ENCODE results near the gene LMX1B.
"Not testable (repeated sequence)": the region's sequence is repeated elsewhere in the genome, so short reads cannot be mapped to it uniquely, and the experiment has no call there.

The LMX1B gene

DNA sequence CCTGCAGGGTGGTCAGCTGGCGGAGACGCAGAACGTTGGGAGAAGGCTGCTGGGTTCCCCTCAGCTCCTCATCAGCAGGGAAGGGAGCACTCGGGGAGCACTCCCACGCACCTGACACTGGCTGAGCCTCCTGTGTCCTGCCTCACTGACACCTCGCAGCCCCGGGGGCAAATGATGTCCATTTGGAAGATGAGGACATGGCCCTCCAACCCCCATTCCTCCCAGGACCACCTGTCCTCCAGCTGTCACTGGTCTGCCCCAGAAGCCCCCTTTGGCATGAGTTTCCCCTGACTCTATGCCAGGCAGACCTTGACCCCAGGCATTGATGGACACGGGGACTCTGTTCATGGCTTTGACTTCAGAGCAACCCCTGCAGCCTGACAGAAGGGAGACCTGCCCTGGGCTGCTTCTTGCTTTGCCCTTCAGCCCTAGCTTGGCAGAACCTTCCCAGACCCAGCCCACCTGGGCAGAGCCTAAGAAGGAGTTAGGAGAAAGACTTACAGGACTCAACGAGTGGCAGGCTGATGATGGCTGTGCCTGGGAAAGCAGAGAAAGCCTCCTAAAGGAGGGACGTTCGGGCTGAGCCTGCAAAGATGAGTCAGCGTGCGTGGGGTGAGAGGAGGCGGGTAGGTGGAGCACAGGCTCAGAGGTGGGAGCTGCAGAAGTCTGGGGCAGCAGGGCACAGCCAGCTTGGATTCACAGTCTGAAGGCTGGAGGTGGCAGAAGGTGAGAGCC lies 90.6 kb downstream of the LMX1B start:
- POLR2A ChIA-PET = no interaction called here

DNA sequence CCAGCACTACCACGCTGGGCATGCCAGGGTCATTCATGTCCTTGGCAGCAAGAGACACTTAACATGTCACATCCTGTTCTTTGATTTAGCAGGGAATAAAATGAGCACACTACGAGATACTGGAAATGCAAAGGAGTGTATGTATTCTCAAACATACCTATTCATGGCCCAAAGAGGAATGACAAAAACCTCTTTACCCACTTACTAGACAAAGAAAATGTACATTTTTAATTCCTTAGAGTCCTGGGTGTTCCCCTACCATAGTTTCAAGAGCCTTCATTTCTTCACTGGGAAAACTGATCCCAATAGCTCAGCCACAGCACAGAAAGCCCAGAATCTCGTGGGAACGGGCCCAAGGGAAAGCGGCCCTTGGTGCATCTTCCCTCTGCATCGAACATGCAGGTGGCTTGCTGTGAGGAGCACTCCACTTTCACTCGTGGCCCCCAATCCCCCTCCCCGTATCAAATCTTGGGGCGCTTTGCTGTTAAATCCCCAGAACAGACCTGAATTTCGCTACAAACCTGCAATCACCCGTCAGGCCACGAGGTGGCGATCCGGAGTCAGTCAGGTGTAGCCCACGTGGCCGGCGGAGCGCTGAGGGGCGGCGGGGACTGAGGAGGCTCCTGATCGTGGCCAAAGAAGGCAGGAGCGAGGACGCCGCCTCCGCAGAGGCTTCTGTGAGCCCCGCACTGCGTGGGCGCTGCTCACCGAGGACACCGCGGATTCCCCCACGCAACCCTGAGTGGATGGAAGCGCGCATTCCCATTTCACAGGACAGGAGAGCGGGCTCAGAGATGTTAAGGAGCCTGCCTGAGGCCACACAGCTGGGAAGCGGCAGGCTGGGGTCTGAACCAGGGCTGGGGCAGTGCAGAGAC lies 91.4 kb downstream of the LMX1B start:
- peak; percentile 90 for DNase-seq (ENCODE audit: extremely low spot score)
- POLR2A ChIA-PET = no interaction called here
- CTCF ChIA-PET = interaction anchor here (0.7 to 17.1 kb wide), 25 partner anchors 9 to 112 kb away, joined by 3 to 499 read pairs (median 9); partner anchors contain the start of gene ZBTB43

More for the DNA sequence above, 90.6 kb downstream of the LMX1B start:
- no peak for DNase-seq (ENCODE audit: extremely low spot score)
- CTCF ChIA-PET = interaction anchor here (0.7 to 17.1 kb wide), 16 partner anchors 9 to 87 kb away, joined by 3 to 499 read pairs (median 18); no protein-coding TSS in a partner anchor
- TF ChIP-seq, protein P1, sequence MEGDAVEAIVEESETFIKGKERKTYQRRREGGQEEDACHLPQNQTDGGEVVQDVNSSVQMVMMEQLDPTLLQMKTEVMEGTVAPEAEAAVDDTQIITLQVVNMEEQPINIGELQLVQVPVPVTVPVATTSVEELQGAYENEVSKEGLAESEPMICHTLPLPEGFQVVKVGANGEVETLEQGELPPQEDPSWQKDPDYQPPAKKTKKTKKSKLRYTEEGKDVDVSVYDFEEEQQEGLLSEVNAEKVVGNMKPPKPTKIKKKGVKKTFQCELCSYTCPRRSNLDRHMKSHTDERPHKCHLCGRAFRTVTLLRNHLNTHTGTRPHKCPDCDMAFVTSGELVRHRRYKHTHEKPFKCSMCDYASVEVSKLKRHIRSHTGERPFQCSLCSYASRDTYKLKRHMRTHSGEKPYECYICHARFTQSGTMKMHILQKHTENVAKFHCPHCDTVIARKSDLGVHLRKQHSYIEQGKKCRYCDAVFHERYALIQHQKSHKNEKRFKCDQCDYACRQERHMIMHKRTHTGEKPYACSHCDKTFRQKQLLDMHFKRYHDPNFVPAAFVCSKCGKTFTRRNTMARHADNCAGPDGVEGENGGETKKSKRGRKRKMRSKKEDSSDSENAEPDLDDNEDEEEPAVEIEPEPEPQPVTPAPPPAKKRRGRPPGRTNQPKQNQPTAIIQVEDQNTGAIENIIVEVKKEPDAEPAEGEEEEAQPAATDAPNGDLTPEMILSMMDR (IDR thresholded peaks at IDR 0.05; ENCODE audit: control extremely low read depth, extremely low read depth, low read depth, missing control alignments) = no peak

DNA sequence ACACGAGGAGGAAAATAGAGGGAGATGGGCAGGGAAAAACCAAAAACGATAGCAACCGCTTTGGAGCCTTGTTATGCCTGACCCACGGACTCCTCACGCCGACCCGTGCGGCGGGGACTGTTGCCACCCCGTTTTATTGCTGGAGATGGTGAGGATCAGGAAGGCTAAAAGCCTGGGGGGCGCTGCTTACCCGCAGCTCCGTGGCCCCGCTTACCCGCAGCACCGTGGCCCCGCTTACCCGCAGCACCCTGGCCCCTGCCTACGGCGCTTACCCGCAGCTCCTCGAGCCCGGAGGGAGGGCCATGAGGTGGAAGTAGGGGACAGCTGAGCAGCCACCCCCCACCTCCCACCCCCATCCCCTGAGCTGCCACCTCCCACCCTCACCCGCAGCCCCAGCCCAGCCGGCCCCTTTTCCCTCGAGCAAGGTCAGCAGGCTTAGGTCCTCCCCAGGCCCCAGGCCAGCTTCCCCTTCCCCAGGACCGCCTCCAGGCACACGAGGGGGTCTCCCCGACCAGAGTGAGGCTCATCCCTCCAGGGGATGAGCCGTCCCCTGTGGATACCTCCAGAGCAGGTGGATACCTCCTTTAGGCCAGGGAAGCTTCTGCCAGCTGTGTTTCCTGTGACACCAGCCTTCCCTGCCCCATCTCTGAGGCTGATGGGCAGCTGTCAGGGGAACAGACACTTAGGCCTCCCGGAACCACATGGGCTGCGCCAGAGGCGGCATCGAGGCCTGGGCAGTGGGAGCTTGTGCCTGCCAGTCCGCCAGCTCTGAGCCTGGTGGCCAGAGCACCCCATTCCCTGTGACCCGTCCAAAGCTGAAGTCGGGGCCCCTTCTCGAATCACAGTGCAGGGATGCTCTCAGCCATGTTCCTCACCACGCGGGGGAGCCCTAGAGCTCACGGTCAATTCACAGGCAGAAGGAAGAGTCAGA lies 92.3 kb downstream of the LMX1B start:
- ChIA-PET POLR2A (no interaction called here), CTCF (interaction anchor here (0.7 to 17.1 kb wide), 27 partner anchors 9 to 198 kb away, joined by 3 to 499 read pairs (median 9); partner anchors contain the start of gene ZBTB43)
- TF ChIP-seq, protein P1 (IDR thresholded peaks at IDR 0.05; ENCODE audit: control extremely low read depth, extremely low read depth, low read depth, missing control alignments) = peak; percentile 77
- peak; percentile 77 for DNase-seq (ENCODE audit: extremely low spot score)

More for the DNA sequence above, 91.4 kb downstream of the LMX1B start:
- TF ChIP-seq, protein P1 (IDR thresholded peaks at IDR 0.05; ENCODE audit: control extremely low read depth, extremely low read depth, low read depth, missing control alignments) = peak; percentile 94

DNA sequence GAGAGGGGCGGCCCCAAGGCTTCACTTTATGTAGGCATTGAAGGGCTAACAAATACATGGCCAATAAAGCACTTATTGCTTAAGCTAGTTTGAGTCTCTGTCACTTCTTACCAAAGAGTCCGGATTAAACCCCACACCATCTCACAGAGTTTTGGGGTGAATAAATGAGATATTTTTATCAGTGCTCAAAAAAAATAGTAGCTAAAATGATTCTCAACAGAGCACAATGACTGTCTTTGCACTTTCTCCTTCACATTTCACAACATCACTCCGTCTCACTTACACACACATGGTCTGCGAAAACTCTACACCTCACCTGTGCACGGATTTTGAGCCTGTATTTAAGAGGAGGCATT lies 92.9 kb downstream of the LMX1B start:
- DNase-seq (ENCODE audit: extremely low spot score) = no peak
- POLR2A ChIA-PET = no interaction called here

DNA sequence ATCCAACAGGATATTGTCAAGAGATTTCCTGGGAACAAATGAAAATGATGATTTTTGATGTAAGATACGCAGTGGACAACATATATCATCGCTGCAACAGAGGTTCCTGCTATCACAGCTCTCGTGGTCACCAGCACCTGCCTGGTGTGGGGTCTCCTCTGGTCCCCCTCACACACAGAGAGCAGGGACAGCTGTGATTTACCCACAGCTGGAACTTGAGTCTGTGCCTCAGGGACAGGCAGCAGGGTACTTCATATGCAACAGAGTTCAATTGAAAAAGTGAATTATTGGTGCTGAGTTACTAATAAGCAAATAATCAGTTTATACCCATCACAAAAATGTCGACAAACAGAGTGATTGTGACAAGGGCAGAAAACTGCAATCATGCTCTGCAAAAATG lies 93.4 kb downstream of the LMX1B start:
- POLR2A ChIA-PET = no interaction called here
- TF ChIP-seq, protein P1 (IDR thresholded peaks at IDR 0.05; ENCODE audit: control extremely low read depth, extremely low read depth, low read depth, missing control alignments) = no peak
- CTCF ChIA-PET = interaction anchor here (0.7 to 17.1 kb wide), 20 partner anchors 8 to 197 kb away, joined by 3 to 499 read pairs (median 10); partner anchors contain the start of gene ZBTB43
- DNase-seq (ENCODE audit: extremely low spot score) = no peak

More for the DNA sequence above, 92.9 kb downstream of the LMX1B start:
- TF ChIP-seq, protein P1 (IDR thresholded peaks at IDR 0.05; ENCODE audit: control extremely low read depth, extremely low read depth, low read depth, missing control alignments) = no peak
- CTCF ChIA-PET = interaction anchor here (0.7 to 17.1 kb wide), 22 partner anchors 8 to 197 kb away, joined by 3 to 499 read pairs (median 10); partner anchors contain the start of gene ZBTB43

DNA sequence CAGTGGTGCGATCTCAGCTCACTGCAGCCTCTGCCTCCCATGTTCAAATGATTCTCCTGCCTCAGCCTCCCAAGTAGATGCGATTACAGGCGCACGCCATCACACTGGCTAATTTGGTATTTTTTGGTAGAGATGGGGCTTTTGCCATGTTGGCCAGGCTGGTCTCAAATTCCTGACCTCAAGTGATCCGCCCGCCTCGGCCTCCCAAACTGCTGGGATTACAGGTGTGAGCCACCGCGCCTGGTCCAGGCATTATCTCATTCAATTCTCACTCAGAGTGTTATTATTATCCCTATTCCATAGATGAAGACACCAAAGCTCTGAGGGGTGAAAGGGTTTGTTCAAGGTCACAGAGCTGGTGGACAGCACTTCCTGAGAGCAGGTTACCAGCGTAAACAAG lies 94.0 kb downstream of the LMX1B start:
- DNase-seq (ENCODE audit: extremely low spot score); POLR2A ChIA-PET: not testable (repeated sequence)
- CTCF ChIA-PET = interaction anchor here (1.2 to 17.1 kb wide), 8 partner anchors 9 to 83 kb away, joined by 3 to 499 read pairs (median 30); no protein-coding TSS in a partner anchor

All from GM10248 (cell line).